DMS53 (cell line): ENCODE results near the gene RPS6KA1.

Experiments used
- DNase-seq: peaks from one replicate; lab custom pipeline; 2025; lab: John Stamatoyannopoulos, UW

Gene RPS6KA1

DNA sequence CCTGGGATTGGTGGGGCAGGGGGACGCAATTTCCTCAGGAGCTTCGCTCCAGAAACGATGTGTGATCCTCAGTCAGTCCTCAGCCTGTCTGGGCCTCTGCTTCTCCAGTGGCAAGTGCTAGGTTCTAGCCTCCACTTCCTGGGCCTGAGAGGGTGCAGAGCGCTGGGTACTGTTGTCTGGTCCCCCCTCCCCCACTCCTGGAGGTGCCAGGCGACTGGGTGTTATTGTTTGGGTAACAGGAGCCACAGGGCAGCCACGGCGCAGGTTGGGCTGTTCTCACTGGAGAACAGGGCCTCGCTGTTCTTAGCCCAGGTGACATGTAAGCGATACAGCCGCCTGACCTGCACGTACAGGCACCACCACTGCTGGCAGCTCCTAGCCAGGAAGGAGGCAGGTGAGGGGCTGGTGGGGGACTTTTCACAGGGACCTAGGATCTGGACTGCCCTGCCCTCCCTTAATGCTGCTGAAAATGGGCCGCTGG lies 2.1 kb downstream of the RPS6KA1 start:
- DNase-seq = peak; percentile 53

DNA sequence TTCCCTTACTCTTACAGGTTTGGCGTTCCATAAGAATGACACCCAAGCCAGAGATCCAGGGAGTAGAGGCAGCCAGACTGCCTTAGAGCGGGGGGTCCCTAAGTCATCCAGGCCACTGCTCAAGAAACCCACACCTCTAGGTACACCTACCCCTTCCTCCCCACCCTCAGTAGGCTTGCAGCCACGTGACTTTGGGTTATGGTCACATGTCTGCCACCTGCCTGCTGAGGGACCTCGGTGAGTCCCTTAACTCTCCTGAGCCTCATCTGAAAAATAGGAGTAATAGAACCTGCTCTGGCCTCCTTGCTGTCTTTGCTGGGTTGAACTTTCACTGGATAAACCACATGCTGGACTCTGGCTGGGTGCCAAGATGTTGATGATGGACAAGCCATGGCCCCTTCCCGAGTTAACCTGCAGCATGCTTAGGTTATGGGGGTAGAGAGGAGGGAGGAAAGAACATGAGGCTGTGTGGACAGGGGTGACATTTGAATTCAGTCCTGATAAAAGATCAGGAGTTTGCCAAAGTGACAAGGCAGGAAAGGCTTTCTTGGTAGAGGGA lies 4.5 kb downstream of the RPS6KA1 start:
- DNase-seq = no peak

DNA sequence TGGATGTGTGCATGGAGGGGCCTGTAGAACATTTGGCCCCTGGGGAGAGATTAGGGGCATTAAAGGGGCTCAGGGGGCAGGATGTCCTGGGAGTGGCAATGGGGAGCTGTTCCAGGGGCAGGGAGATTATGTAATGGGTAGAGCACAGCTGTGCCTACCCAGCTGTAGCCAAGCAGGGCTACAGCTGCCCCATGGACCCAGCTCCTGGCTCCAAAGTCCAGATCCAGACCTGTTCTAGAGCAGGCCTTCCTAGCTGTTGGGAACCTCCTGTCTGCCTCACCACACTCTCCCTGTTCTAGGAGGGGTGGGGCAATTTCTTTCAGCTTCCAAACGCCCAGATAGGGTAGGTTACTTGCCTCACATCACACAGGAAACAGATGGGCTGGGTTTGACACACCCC lies 5.6 kb downstream of the RPS6KA1 start:
- peak; percentile 48 for DNase-seq

DNA sequence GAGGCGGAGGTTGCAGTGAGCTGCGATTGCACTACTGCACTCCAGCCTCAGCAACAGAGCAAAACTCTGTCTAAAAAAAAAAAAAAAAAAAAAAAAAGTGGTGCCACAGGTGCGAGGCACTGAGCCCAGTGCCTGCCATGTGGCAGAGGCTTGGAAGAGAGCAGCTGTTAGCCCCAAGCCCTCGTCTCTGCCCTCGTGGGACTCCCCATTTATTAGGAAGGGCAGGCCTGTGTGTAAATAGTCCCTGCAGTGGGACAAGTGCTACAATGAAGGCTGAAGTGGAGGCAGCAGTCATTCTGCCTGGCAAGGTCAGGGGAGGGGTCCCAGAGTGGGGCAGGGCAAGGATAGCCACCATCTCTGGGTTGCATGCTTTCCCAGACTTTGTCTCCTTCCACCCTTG lies 6.5 kb downstream of the RPS6KA1 start:
- DNase-seq = no peak

DNA sequence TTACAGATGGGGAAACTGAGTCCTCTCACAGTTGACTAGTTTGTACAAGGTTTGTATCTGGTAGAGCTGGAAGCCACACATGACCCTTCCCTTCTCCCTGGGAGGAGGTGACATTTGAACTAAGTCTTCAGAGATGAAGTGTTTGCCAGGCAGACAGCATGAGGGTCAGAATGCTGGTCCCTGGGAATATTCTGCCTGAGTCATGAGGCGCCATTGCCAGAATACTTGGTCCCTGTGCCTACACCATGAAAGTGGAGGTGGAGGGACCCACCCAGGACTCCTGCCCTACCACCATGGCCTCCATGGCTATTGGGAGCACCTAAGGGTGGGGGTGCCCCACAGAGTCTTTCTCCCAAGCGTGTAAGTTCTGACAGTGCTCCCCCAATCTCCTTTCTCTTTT lies 7.0 kb downstream of the RPS6KA1 start:
- DNase-seq = peak; percentile 31

DNA sequence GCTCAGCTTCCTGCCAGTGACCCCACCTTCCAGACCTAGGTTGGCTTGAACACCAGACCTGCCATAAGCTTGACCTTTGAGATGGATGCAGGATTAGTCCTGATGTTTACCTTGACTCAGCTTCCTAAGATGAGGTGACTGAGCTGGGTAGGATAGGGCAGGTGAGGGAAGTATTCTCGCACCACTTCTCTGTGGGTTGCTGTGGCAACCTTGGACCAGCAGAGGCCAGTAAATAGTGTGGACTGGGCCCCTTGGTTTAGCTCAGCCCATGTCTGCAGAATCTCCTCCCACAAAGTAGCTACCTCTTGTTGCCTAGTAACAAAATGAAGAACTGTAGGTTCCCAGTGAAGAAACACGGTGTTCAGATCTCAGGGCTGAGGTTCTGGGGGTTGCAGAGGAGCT lies 8.4 kb downstream of the RPS6KA1 start:
- DNase-seq = peak; percentile 99

DNA sequence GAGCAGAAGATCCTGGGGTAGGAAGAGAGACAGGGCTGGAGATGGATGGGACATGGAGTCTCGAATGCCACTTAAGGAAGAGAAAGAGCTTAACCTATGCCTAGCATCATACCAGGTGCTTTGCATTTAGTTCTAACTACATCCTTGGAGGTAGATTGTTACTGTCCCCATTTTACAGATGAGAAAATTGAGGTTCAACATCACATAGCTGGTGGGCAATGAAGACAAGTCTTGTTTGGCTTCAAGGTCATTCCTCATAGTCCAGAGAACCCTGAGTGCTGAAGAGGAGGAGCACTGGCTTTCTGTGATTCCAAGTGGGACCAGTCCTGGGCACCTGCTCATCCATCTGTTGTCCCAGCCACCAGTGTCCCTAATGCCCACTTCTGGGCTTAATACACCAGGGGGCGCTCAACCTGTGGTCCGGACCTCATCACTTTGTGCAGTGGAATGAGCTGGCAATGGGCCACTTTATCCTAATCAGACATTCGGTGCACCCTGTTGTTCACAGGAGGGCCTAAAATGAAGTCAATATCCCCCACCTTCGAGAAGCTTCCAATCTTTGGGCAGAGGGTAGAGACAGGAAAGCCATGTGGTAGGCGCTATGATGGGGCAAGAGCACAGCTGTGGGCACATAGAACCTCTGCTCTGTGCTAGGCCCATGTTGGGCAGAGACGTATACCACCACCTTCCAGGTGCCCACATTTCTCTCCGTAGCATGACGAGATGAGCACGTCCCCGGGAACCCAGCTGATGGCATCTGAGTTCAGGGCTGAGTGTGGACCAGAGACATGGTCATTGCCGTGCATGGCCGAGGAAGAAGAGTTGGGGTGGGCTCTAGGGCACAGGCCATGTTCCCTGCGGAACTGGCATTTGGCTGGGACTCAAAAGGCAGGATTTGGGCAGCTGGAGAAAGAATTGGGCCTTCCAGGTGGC lies 9.2 kb downstream of the RPS6KA1 start:
- DNase-seq = peak; percentile 72

DNA sequence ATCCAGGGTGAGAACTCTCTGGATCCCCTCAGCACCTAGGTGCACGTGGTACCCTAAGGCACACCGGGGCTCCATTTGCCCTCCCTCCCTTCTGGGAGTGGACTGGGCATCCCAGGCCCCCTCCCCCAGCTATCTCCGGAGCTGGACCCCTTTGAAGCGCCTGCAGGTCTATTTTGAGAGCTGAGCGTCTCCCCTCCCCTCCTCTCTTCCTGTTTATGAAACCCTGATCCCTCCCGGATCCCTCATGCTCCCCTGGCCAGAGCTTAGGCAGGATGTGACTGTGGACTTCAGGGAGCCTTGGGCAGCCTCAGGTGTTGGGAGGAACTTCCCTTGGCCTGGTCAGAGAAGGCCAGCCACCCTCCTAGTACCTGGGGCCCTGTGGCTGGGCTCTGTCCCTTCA lies 10.2 kb downstream of the RPS6KA1 start:
- DNase-seq = no peak

DNA sequence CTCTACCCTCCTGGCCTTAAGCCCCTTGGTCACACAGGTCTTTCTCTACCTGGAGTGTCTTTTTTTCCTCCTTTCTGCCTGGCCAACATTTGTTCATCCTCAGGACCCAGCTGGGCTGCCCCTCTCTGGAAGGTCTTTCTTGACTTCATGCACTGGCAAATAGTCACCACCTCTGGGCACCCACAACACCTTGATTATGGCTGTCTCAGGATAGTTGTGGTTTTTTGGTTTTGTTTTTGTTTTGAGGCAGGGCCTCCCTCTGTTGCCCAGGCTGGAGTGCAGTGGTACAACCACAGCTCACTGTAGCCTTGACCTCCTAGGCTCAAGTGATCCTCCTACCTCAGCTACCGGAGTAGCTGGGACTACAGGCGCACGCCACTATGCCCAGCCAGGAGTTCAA lies 10.8 kb downstream of the RPS6KA1 start:
- no peak for DNase-seq

DNA sequence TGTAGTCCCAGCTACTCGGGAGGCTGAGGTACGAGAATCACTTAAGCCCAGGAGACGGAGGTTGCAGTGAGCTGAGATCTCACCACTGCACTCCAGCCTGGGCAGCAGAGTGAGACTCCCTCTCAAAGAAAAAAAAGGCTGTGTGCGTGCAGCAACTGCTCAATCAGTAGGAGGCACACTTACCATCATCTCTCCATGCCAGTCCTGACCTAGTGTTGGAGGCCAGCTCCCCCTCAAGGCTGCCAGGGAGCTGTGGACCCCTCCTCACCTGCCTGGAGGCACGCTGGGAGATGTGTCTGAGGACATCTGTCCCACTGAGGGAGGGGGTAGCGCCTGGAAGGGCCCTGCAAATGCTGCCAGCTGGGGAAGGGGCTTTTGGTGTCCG lies 11.9 kb downstream of the RPS6KA1 start:
- no peak for DNase-seq

DNA sequence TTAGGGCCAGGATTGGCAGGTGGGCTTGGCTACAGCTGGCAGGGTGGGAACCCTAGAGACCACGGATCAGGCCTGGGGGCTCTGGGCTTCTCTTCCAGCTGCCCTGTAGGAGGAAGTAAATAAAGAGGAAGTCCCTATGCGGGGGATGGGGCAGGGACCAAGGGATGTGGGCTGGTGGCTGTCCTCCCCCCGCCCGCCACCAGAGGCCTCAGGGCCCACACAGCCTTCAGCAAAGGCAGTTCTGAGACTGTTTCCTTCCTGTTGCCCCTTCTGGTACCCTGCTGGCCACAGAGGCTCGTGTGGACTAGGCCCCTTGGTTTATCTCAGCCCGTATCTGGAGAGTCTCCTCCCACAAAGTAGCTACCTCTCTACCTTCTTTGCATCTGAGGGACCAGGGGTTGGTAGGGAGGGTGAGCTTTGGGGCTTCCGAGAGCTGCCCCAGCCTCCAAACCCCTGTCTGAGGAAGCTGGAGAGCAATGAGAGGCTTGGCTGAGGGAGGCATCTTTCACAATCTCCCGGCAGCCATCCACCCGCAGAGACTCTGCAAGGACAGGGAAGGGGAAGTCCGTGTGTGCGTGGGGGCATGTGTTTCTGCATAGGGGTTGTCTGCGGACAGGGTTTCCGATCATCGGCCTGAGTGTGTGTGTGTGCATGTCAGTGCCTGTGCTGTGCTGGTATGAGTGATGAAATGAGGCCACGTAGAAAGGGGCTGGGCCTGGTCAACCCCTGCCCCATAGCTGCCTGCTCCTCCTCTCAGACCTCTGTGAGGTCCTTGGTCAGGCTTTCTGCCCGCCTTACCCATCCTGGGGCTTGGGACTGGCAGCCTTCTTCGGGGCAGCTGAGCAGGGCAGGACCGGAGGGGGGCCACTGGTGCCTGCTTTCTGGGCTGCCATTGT lies 12.5 kb downstream of the RPS6KA1 start:
- DNase-seq = peak; percentile 80

DNA sequence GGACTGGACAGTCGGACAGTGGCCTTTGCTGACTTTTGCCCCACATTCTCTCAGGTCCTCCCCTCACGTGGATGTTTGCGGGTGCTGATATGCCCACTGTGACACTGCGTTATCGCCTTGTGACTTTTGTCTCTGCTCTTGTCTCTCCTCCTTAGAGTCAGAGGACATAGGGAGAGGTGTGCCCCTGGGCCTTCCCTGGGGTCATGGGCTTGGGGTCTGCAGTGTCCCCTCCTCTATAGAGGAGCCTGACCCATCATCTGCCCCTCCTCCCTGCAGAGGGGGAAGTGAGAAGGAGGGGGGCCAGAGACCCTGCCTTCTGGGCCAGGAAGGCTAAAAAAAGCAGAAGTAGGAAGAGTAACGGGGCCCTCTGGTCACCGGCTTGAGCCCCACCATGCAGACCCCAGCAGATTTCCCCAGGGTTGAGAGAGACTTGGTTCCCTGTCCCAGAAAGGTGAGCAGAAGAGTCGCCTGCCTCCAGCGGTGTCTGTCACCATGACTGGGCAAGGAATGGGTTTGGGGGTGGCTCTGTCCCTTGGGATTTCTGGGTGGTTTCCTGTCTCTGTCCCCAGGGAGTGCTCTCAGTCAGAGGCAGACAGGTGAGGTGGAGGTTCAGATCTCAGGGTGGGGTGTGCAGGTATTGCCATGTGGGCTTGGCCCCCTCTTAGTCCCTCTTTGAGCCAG lies 13.3 kb downstream of the RPS6KA1 start:
- no peak for DNase-seq

DNA sequence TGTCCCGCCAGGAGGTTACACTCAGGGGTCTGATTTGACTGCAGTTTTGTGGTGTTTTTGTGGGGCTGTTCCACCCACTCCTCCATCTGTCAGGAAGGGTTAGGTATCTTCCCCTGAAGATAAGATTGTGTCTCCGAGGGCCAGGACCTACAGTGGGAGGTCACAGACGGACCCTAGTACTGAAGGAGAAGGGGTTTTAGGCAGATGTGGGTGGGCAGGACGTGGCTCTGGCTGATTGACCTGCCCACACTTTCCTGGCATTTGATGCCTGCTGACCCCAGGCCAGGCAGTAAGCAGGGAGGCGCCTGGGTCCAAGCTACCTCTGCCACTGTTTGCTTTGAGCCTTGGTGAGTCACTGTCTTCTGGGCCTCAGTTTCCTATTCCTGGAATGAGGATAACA lies 13.9 kb downstream of the RPS6KA1 start:
- DNase-seq = no peak

DNA sequence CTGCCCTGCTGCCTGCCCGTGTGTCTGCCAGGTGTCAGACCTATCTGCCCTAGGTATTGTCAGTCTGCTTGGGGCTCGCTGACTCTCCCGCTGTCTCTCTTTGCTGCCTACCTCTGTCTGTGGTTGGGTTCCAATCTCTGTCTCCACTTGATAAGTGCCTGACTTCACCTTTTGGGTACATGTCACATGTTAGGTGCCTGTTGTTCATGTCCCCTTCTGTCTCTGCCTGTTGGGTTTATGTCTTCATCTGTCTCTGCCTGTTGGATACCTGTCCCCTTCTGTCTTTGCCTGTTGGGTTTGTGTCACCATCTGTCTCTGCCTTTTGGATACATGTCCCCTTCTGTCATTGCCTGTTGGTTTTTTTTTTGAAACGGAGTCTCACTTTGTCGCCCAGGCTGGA lies 14.6 kb downstream of the RPS6KA1 start:
- no peak for DNase-seq

DNA sequence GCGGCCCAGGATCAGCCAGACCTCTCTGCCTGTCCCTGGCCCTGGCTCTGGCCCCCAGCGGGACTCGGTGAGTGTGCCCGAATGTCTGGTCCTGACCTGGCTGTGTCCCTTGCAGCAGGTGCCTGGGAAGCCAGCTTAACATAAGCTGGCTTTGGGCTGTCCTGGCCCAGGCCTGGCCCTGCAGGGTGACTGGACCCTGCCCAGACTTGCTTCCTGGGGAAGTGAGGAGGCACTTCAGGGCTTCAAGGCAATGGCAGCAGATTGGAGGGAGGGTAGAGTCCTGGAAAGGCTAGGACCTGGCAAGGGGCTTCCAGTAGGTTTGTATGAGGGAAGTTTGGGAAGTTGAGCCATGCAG lies 16.4 kb downstream of the RPS6KA1 start:
- no peak for DNase-seq

DNA sequence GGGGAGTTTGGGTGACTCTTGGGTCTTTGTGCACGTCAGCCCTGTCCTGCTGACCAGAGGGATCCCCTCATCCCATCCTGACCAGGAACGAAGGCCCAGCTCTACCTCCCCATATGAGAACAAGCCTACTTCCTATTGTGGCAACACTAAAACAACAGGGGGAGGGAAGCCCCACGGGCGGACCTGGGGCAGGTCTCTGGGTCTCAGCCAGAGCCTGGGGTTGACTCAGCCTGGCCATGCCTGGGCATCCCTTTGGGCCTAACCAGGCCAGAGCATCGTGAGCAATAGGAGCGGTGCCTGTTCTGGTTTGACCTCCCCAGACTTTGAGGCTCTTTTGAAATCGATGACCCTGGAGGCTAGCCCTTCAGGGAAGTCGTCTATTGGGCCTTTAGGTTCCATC lies 16.8 kb downstream of the RPS6KA1 start:
- DNase-seq = no peak

DNA sequence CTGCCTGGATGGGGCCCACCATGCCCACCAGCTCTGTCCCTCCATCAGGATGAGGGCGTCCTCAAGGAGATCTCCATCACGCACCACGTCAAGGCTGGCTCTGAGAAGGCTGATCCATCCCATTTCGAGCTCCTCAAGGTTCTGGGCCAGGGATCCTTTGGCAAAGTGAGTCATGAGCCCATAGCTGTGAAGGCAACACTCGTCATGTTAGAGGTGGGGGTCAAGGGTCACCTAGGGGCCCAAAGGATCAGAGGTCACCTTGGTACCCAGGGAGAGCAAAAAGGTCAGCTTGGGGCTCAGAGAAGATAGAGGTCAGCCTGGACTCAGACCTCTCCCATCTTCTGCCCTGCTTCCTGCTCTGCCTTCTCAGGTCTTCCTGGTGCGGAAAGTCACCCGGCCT lies 17.3 kb downstream of the RPS6KA1 start:
- DNase-seq = no peak

DNA sequence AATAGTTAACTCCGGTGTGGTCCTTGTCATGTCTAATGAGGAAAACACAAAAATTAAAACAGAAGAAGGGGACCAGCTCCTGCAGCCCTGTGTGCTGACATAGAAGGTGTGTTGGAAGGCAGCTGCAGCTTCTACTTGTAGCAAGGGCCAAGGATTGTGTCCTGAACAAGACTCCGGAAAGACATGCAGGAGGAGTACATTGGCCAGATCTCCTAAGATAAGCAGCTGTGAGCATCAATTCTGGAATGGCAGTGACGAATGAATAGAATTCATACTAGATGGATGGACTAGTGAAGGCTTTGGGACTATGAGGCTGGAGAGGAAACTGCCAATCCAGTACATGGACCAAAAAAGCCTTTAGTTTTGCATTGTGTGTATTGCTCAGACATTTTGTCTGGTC lies 19.3 kb downstream of the RPS6KA1 start:
- DNase-seq = no peak

DNA sequence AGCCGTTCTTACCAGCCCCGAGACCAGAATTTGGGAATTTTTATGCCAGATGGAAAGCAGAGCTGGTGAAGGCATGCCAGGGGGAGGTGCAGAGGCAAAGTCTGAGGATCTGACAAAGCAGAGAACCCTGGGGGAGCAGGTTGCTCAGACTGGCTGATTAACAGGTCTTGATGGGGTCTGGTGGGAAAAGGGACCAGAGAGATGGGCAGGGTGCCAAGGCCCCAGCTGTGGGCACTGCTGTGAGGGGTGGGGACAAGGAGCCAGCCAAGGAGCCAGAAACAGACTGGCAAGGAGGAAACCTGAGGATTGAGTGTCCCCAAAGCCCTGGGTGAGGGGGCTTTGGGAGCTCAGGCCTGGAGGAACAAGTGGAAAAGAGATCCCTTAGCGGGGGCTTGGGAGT lies 21.4 kb downstream of the RPS6KA1 start:
- no peak for DNase-seq

DNA sequence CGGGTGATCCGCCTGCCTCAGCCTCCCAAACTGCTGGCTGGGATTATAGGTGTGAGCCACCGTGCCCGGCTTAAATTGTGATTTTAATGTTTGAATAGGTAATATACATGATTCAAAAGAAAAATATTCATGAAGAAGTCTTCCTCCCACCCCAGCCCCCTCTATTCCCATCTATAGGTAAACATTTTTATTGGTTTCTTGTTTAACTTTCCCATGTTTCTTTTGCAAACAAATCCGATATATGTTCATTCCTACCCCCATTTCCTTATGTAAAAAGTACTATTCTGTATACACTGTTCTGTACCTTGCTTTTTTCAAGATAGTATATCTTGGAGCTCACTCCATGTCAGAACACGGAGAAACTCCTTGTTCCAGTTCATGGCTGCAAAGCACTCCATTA lies 23.2 kb downstream of the RPS6KA1 start:
- no peak for DNase-seq

DNA sequence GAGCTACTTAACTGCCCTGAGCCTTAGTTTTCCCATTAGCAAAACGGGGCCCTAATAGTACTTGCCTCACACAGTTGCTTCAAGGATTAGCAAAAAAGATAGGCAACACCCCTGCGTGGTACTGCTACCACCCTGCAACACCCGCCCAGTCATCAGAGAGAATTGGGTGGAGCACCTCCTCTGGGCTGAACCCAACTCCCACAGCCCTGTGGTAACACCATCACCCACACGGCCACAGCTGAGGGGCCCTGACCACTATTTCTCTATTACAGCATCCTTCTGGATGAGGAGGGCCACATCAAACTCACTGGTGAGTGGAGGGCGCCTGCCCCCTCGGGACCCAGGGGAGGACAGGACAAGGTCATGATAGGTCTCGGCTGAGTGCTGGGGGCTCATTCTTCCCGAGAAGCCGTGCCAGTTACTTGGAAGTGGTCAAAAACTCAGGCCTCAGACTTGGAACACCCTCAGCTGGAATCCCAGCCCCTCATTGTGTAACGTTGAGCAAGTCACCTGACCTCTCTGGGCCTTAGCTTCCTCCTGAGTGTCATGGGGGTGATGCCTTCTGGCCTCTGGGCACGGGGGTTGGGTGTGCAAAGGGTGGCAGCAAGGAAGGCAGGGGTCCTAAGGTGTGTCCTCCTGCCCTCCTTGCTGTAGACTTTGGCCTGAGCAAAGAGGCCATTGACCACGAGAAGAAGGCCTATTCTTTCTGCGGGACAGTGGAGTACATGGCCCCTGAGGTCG lies 24.6 kb downstream of the RPS6KA1 start:
- DNase-seq = no peak
